Stimulated activated CD8-positive, alpha-beta memory T cell treated with anti-CD3 and anti-CD28 coated beads, Interleukin-12 subunit alpha, Interleukin-12 subunit beta, amount 100 ng/mL, for 24 hours (primary cell): ENCODE measurements around the gene SSMEM1.
"Not testable (repeated sequence)": the region's sequence is repeated elsewhere in the genome, so short reads cannot be mapped to it uniquely, and the experiment has no call there.

Experiments
- DNase-seq: peaks from one replicate; pipeline ENCODE4 v3.0.0-alpha.2; 2020; ENCODE audit errors: extremely low read depth

Gene SSMEM1

GRCh38 chr7:130249626-130250025 is 42.0 kb downstream of the SSMEM1 start:
- not testable (repeated sequence) for DNase-seq

DNA sequence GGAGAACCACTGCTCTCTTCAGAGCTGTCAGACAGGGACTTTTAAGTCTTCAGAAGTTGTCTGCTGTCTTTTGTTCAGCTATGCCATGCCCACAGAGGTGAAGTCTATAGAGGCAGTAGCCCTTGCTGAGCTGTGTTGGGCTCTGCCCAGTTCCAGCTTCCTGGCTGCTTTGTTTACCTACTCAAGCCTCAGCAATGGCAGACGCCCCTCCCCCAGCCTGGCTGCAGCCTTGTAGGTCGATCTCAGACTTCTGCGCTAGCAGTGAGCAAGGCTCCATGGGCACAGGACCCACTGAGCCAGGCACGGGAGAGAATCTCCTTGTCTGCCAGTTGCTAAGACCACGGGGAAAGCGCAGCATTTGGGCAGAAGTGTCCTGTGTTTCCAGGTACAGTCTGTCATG is 46.9 kb downstream of the SSMEM1 start:
- no peak for DNase-seq

- no peak for DNase-seq
Observed at GRCh38 chr7:130256704-130257103, 49.0 kb downstream of the SSMEM1 start.

DNA sequence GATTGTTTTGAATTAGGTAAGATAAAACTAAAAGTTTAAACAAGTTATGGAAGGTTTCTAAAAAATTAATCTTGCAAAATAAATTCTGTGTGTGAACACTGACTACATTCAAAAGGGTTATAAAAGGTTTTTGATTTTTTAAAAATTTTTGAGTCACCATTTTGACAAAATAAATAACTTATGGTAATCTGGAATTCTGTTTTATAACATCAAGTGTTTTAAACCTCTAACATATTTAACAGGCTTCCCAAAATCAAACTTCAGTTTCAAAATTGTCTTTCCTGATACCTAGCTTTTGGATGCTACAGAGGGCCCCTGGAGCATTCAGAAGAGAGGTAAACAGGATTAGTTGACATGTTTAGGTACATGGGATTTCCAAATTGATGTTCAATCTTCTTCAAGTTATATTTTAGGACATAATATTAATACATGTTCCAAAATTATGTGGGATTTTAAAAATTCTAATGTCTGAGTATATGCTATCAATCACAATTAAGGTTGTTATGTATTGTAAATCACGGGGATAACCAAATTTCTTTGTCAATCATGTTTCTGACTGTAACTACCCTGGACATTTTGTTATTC is 50.9 kb downstream of the SSMEM1 start:
- no peak for DNase-seq

DNA sequence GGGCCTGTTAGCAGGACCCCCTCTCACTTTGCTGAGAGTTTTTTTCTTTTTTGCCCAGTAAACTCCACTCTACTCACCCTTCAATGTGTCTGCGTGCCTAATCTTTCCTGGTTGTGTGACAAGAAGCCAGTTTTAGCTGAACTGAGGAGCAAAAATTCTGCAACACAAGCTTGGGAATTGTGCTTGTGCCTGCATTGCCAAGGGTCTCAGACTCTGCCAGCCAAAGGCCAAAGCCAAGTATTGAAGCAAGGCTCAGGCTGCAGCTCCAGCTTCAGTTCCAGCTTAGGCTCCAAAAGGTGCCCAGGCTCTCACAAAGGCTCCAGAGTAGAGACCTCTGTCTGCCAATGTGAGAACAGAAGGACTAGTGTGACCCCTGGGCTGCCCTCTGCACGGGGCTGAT is 54.8 kb downstream of the SSMEM1 start:
- no peak for DNase-seq

GRCh38 chr7:130263130-130263529 is 55.5 kb downstream of the SSMEM1 start:
- no peak for DNase-seq
